RPMI7951 (cell line): ENCODE data around the gene TNFAIP3. TPM values are rescaled to one million over a fixed set of nuclear protein-coding genes. Genes with fewer than 3 reads are reported as not detected.
"Not testable (repeated sequence)": the region's sequence is repeated elsewhere in the genome, so short reads cannot be mapped to it uniquely, and the experiment has no call there.

Experiments used
- DNase-seq: peaks from one replicate; pipeline ENCODE4 v3.0.0-alpha.2; 2012; ENCODE audit warnings: low read depth
- total RNA-seq: library from RNA; depleted of rRNA; stranded (reverse); fragments of >200 nt; shearing (Covaris generic); gene quantifications from 2 replicates; pipeline ENCODE4 v1.2.3, GENCODE V29; 2014

Gene TNFAIP3
- total RNA-seq, 1 experiment from 2014 or later, result 4.9 TPM

GRCh38 chr6:137878029-137878428, 11.0 kb downstream of the TNFAIP3 start:
- DNase-seq, result no peak

- DNase-seq, result no peak
These were observed 11.6 kb downstream of the TNFAIP3 start for GRCh38 chr6:137878486-137879285.

- DNase-seq, result no peak
These were observed 12.2 kb downstream of the TNFAIP3 start for GRCh38 chr6:137879299-137879698.

- DNase-seq, result no peak
These were observed 13.1 kb downstream of the TNFAIP3 start for GRCh38 chr6:137879885-137880745.

GRCh38 chr6:137880746-137881521, 13.9 kb downstream of the TNFAIP3 start:
- no peak for DNase-seq

GRCh38 chr6:137881522-137881886, 14.4 kb downstream of the TNFAIP3 start:
- no peak for DNase-seq

- no peak for DNase-seq
These were observed 15.3 kb downstream of the TNFAIP3 start for GRCh38 chr6:137882225-137882961.

- DNase-seq, result no peak
These were observed 16.5 kb downstream of the TNFAIP3 start for GRCh38 chr6:137883400-137884148.

GRCh38 chr6:137884149-137884909, 17.3 kb downstream of the TNFAIP3 start:
- no peak for DNase-seq

- DNase-seq, result not testable (repeated sequence)
These were observed 17.8 kb downstream of the TNFAIP3 start for GRCh38 chr6:137884910-137885229.

GRCh38 chr6:137886226-137886625, 19.2 kb downstream of the TNFAIP3 start:
- DNase-seq, result not testable (repeated sequence)

- DNase-seq, result no peak
These were observed 24.0 kb downstream of the TNFAIP3 start for GRCh38 chr6:137890983-137891537.

- DNase-seq, result peak; percentile 58
These were observed 25.2 kb downstream of the TNFAIP3 start for GRCh38 chr6:137892271-137892708.

- no peak for DNase-seq
These were observed 26.1 kb downstream of the TNFAIP3 start for GRCh38 chr6:137893181-137893580.

- no peak for DNase-seq
These were observed 26.7 kb downstream of the TNFAIP3 start for GRCh38 chr6:137893726-137894125.

GRCh38 chr6:137894378-137894777, 27.3 kb downstream of the TNFAIP3 start:
- DNase-seq, result not testable (repeated sequence)

- DNase-seq, result peak; percentile 7
These were observed 27.8 kb downstream of the TNFAIP3 start for GRCh38 chr6:137894779-137895385.

- DNase-seq, result no peak
These were observed 29.6 kb downstream of the TNFAIP3 start for GRCh38 chr6:137896647-137897046.

GRCh38 chr6:137900815-137901214, 33.8 kb downstream of the TNFAIP3 start:
- no peak for DNase-seq
